HEK293 (cell line): ENCODE measurements around the gene ATP13A2.

Experiments
- CTCF ChIA-PET: fragments of 350-600 bp; formaldehyde crosslinking; extraction: SDS; loops from one replicate; lab custom pipeline; 2021; ENCODE audit warnings: antibody characterized with exemption; lab: Yijun Ruan, JAX
- POLR2A ChIA-PET: fragments of 300-600 bp; formaldehyde crosslinking; extraction: SDS; loops from one replicate; lab custom pipeline; 2020; ENCODE audit warnings: antibody characterized with exemption, inconsistent platforms; lab: Yijun Ruan, JAX
- H3K27ac ChIP-seq: fragments of 200-500 bp; sonication (Bioruptor generic); 2 replicates; pipeline ENCODE4 v1.5.1; 2014; ENCODE audit warnings: low read depth, low read length, control low read depth, inconsistent platforms; ENCODE audit errors: extremely low read depth
- H3K36me3 ChIP-seq, 2 experiments: fragments of 200-500 bp in 1 of 2; sonication (Bioruptor generic) in 1 of 2; 1 replicate in 1 of 2; 2 replicates in 1 of 2; pipeline ENCODE4 v1.5.1; 2014 to 2017; ENCODE audit warnings: inconsistent platforms in 2 of 2, low read length in 2 of 2; ENCODE audit not compliant: control insufficient read depth in 2 of 2, insufficient read depth in 1 of 2
- H3K4me1 ChIP-seq: fragments of 200-500 bp; sonication (Bioruptor generic); 2 replicates; pipeline ENCODE4 v1.5.1; 2014; ENCODE audit warnings: mild to moderate bottlenecking, low read length, inconsistent platforms; ENCODE audit not compliant: control insufficient read depth, insufficient read depth
- H3K4me3 ChIP-seq: 2 replicates; pipeline ENCODE4 v1.5.1; 2011; ENCODE audit warnings: low read depth, mild to moderate bottlenecking, control low read depth, low read length, moderate library complexity
- H3K9me3 ChIP-seq: fragments of 200-500 bp; sonication (Bioruptor generic); 2 replicates; pipeline ENCODE4 v1.5.1; 2014; ENCODE audit warnings: low read depth, low read length, inconsistent platforms; ENCODE audit not compliant: control insufficient read depth, insufficient read depth
- EGR2 ChIP-seq: fragments of 450-650 bp; formaldehyde crosslinking; IDR thresholded peaks from 2 replicates; pipeline ENCODE4 v1.5.1; 2016; ENCODE audit warnings: low read depth, missing biosample characterization, missing genetic modification characterization
- GFI1B ChIP-seq: fragments of 450-650 bp; formaldehyde crosslinking; IDR thresholded peaks from 2 replicates; pipeline ENCODE4 v1.5.1; 2016; ENCODE audit warnings: missing biosample characterization, missing genetic modification characterization
- GLI2 ChIP-seq: fragments of 450-650 bp; formaldehyde crosslinking; IDR thresholded peaks from 2 replicates; pipeline ENCODE4; 2017; ENCODE audit warnings: missing biosample characterization, missing genetic modification characterization, low read depth, borderline replicate concordance
- HOXD13 ChIP-seq: sonication (generic); formaldehyde crosslinking; IDR thresholded peaks from 2 replicates; pipeline ENCODE4 v1.8.0; 2022; ENCODE audit warnings: missing genetic modification reagents, borderline replicate concordance
- RBAK ChIP-seq: fragments of 450-650 bp; formaldehyde crosslinking; IDR thresholded peaks from 2 replicates; pipeline ENCODE4 v1.5.1; 2016; ENCODE audit warnings: missing biosample characterization, missing genetic modification characterization
- TCF7L2 ChIP-seq: IDR thresholded peaks from 2 replicates; pipeline ENCODE4 v1.6.1; 2011; ENCODE audit warnings: low read depth, mild to moderate bottlenecking, inconsistent platforms, low read length, moderate library complexity, borderline replicate concordance
- YY2 ChIP-seq: fragments of 450-650 bp; formaldehyde crosslinking; IDR thresholded peaks from 2 replicates; pipeline ENCODE4 v1.5.1; 2016; ENCODE audit warnings: missing biosample characterization, missing genetic modification characterization
- ZBTB20 ChIP-seq: fragments of 450-650 bp; formaldehyde crosslinking; IDR thresholded peaks from 2 replicates; pipeline ENCODE4 v1.5.1; 2016; ENCODE audit warnings: missing biosample characterization, missing genetic modification characterization
- ZFHX2 ChIP-seq: fragments of 450-650 bp; formaldehyde crosslinking; conservative IDR thresholded peaks from 2 replicates; pipeline ENCODE4 v1.5.1; 2016; ENCODE audit warnings: missing biosample characterization, missing genetic modification characterization
- ZFP3 ChIP-seq: fragments of 450-650 bp; formaldehyde crosslinking; IDR thresholded peaks from 2 replicates; pipeline ENCODE4 v1.5.1; 2016; ENCODE audit warnings: low read depth, missing biosample characterization, missing genetic modification characterization
- ZNF140 ChIP-seq: fragments of 450-650 bp; formaldehyde crosslinking; IDR thresholded peaks from 2 replicates; pipeline ENCODE4 v1.5.1; 2016; ENCODE audit warnings: missing biosample characterization, missing genetic modification characterization
- ZNF2 ChIP-seq: fragments of 450-650 bp; formaldehyde crosslinking; IDR thresholded peaks from 2 replicates; pipeline ENCODE4 v1.5.1; 2016; ENCODE audit warnings: missing biosample characterization, missing genetic modification characterization
- ZNF214 ChIP-seq: fragments of 450-650 bp; formaldehyde crosslinking; IDR thresholded peaks from 2 replicates; pipeline ENCODE4 v1.5.1; 2017; ENCODE audit warnings: missing biosample characterization, mild to moderate bottlenecking, missing genetic modification characterization, borderline replicate concordance
- ZNF221 ChIP-seq: fragments of 450-650 bp; formaldehyde crosslinking; IDR thresholded peaks from 2 replicates; pipeline ENCODE4 v1.5.1; 2017; ENCODE audit warnings: missing biosample characterization, missing genetic modification characterization, borderline replicate concordance
- ZNF24 ChIP-seq: fragments of 450-650 bp; formaldehyde crosslinking; IDR thresholded peaks from 2 replicates; pipeline ENCODE4 v1.5.1; 2016; ENCODE audit warnings: missing biosample characterization, missing genetic modification characterization
- ZNF350 ChIP-seq: fragments of 450-650 bp; formaldehyde crosslinking; IDR thresholded peaks from 2 replicates; pipeline ENCODE4 v1.5.0; 2017; ENCODE audit warnings: missing biosample characterization, mild to moderate bottlenecking, missing genetic modification characterization
- ZNF354C ChIP-seq: fragments of 450-650 bp; formaldehyde crosslinking; IDR thresholded peaks from 2 replicates; pipeline ENCODE4 v1.5.1; 2016; ENCODE audit warnings: missing biosample characterization, missing genetic modification characterization, low read depth, borderline replicate concordance
- ZNF404 ChIP-seq: fragments of 450-650 bp; formaldehyde crosslinking; IDR thresholded peaks from 2 replicates; pipeline ENCODE4 v1.5.1; 2017; ENCODE audit warnings: missing biosample characterization, missing genetic modification characterization
- ZNF423 ChIP-seq: fragments of 450-650 bp; formaldehyde crosslinking; IDR thresholded peaks from 2 replicates; pipeline ENCODE4 v1.5.1; 2016; ENCODE audit warnings: missing biosample characterization, missing genetic modification characterization
- ZNF514 ChIP-seq: fragments of 450-650 bp; formaldehyde crosslinking; IDR thresholded peaks from 2 replicates; pipeline ENCODE4 v1.5.1; 2016; ENCODE audit warnings: missing biosample characterization, missing genetic modification characterization
- ZNF585B ChIP-seq: fragments of 450-650 bp; formaldehyde crosslinking; IDR thresholded peaks from 2 replicates; pipeline ENCODE4 v1.5.1; 2016; ENCODE audit warnings: missing biosample characterization, missing genetic modification characterization
- ZNF600 ChIP-seq: fragments of 450-650 bp; formaldehyde crosslinking; IDR thresholded peaks from 2 replicates; pipeline ENCODE4 v1.5.1; 2016; ENCODE audit warnings: missing biosample characterization, missing genetic modification characterization
- ZNF654 ChIP-seq: fragments of 450-650 bp; formaldehyde crosslinking; IDR thresholded peaks from 2 replicates; pipeline ENCODE4 v1.5.1; 2016; ENCODE audit warnings: low read depth, missing biosample characterization, missing genetic modification characterization
- ZNF658 ChIP-seq: fragments of 450-650 bp; formaldehyde crosslinking; IDR thresholded peaks from 2 replicates; pipeline ENCODE4; 2016; ENCODE audit warnings: missing biosample characterization, missing genetic modification characterization
- ZNF707 ChIP-seq: fragments of 450-650 bp; formaldehyde crosslinking; IDR thresholded peaks from 2 replicates; pipeline ENCODE4 v1.5.1; 2016; ENCODE audit warnings: missing biosample characterization, missing genetic modification characterization
- ZNF747 ChIP-seq: fragments of 450-650 bp; formaldehyde crosslinking; IDR thresholded peaks from 2 replicates; pipeline ENCODE4 v1.5.1; 2016; ENCODE audit warnings: missing biosample characterization, missing genetic modification characterization
- ZXDB ChIP-seq: fragments of 450-650 bp; formaldehyde crosslinking; IDR thresholded peaks from 2 replicates; pipeline ENCODE4 v1.5.1; 2016; ENCODE audit warnings: missing biosample characterization, missing genetic modification characterization
- TF ChIP-seq, protein P1 (sequence below): fragments of 450-650 bp; formaldehyde crosslinking; IDR thresholded peaks from 2 replicates; pipeline ENCODE4 v1.5.1; 2017; ENCODE audit warnings: missing biosample characterization, missing genetic modification characterization
- TF ChIP-seq, protein P2 (sequence below): fragments of 450-650 bp; formaldehyde crosslinking; IDR thresholded peaks from 2 replicates; pipeline ENCODE4 v1.5.1; 2016; ENCODE audit warnings: missing biosample characterization, missing genetic modification characterization
- TF ChIP-seq, protein P3 (sequence below): fragments of 450-650 bp; formaldehyde crosslinking; IDR thresholded peaks from 2 replicates; pipeline ENCODE4; 2016; ENCODE audit warnings: missing biosample characterization, missing genetic modification characterization
- TF ChIP-seq, protein P4 (sequence below): fragments of 450-650 bp; formaldehyde crosslinking; IDR thresholded peaks from 2 replicates; pipeline ENCODE4 v1.5.1; 2016; ENCODE audit warnings: missing biosample characterization, missing genetic modification characterization
- TF ChIP-seq, protein P5 (sequence below): fragments of 450-650 bp; formaldehyde crosslinking; IDR thresholded peaks from 2 replicates; pipeline ENCODE4 v1.5.1; 2016; ENCODE audit warnings: missing biosample characterization, missing genetic modification characterization

The ATP13A2 gene

DNA sequence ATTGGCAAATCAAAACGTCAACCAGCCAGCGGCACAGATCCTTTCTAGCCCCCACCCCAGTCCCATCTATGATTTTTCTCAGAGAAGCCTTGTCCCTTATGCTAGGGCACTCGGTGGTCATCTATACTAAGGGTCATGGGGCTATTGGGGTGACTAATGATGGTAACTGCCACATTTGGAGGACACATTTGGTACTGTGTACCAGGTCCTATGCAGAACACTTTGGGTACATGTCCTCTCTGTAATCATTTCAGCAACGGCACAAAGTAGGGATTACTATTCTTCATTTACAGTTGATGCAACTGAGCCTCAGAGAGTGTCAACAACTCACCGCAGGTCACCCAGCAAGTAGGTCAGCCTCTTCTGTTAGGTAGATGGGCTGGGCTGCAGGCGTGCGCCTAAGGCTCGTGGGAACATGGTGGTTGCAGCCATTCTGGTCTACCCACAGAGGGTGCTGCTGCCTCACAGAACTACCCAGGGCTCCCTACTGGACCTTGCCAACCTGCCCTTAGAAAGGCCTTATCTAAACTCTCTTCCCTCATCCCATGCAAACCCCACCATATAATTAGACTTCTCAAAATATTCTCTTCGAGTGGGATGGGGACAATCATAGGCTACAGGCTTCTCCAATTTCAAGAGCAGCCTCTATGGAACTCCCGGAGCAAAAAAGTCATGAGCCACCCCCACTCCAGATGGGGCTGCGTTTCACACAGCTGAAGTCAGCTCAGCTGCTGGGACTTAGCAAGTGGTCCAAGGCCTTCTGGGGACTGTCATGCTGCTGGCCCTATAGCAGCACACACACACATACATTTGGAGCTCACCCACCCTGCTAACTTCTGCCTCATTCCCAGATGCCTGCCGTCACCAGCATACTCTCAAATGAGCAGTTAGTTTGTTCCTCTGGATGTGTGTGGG lies 47.9 kb upstream of the ATP13A2 start:
- Histone ChIP-seq H3K4me1 (no peaks in the 10 kb centered on the region), H3K36me3 (no peaks in the 10 kb centered on the region), H3K27ac (no peak overlapping the region), H3K9me3 (no peaks in the 10 kb centered on the region), H3K4me3 (no peak overlapping the region)
- CTCF ChIA-PET, result interaction anchor here (0.6 to 3.4 kb wide), 19 partner anchors 15 to 1880 kb away, joined by 3 to 17 read pairs (median 5); no protein-coding TSS in a partner anchor
- POLR2A ChIA-PET, result interaction anchor here (0.9 kb wide), 1 partner anchor 38 kb away, joined by 3 read pairs; no protein-coding TSS in a partner anchor
- TF ChIP-seq ZNF747 (tag by site-specific recombination) (no peak), ZNF24 (tag by site-specific recombination) (no peak), GLI2 (tag by site-specific recombination) (no peak), ZNF354C (no peak), ZNF658 (tag by site-specific recombination) (no peak), ZNF214 (tag by site-specific recombination) (no peak), ZXDB (tag by site-specific recombination) (no peak), ZNF654 (tag by site-specific recombination) (peak; percentile 80), TCF7L2 (no peak), RBAK (tag by site-specific recombination) (no peak), ZNF140 (tag by site-specific recombination) (no peak), ZNF404 (tag by site-specific recombination) (no peak), GFI1B (tag by site-specific recombination) (no peak), ZNF585B (tag by site-specific recombination) (no peak), ZNF221 (tag by site-specific recombination) (no peak), ZNF2 (tag by site-specific recombination) (0 out of 2 replicates have a peak, but pooled peaks have one; percentile 61), ZNF600 (tag by site-specific recombination) (peak; percentile 28; the same call in 1 of the 2 replicates), YY2 (tag by site-specific recombination) (no peak), ZNF707 (no peak), ZFP3 (no peak), ZNF423 (no peak), HOXD13 (no peak), ZFHX2 (peak; percentile 63), ZNF514 (tag by site-specific recombination) (no peak), ZBTB20 (tag by site-specific recombination) (no peak), ZNF350 (no peak), EGR2 (tag by site-specific recombination) (peak; percentile 74)
- TF ChIP-seq, protein P1, sequence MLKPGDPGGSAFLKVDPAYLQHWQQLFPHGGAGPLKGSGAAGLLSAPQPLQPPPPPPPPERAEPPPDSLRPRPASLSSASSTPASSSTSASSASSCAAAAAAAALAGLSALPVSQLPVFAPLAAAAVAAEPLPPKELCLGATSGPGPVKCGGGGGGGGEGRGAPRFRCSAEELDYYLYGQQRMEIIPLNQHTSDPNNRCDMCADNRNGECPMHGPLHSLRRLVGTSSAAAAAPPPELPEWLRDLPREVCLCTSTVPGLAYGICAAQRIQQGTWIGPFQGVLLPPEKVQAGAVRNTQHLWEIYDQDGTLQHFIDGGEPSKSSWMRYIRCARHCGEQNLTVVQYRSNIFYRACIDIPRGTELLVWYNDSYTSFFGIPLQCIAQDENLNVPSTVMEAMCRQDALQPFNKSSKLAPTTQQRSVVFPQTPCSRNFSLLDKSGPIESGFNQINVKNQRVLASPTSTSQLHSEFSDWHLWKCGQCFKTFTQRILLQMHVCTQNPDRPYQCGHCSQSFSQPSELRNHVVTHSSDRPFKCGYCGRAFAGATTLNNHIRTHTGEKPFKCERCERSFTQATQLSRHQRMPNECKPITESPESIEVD, result no peak
- TF ChIP-seq, protein P2, sequence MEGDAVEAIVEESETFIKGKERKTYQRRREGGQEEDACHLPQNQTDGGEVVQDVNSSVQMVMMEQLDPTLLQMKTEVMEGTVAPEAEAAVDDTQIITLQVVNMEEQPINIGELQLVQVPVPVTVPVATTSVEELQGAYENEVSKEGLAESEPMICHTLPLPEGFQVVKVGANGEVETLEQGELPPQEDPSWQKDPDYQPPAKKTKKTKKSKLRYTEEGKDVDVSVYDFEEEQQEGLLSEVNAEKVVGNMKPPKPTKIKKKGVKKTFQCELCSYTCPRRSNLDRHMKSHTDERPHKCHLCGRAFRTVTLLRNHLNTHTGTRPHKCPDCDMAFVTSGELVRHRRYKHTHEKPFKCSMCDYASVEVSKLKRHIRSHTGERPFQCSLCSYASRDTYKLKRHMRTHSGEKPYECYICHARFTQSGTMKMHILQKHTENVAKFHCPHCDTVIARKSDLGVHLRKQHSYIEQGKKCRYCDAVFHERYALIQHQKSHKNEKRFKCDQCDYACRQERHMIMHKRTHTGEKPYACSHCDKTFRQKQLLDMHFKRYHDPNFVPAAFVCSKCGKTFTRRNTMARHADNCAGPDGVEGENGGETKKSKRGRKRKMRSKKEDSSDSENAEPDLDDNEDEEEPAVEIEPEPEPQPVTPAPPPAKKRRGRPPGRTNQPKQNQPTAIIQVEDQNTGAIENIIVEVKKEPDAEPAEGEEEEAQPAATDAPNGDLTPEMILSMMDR (tag by site-specific recombination), result peak; percentile 85
- TF ChIP-seq, protein P3, sequence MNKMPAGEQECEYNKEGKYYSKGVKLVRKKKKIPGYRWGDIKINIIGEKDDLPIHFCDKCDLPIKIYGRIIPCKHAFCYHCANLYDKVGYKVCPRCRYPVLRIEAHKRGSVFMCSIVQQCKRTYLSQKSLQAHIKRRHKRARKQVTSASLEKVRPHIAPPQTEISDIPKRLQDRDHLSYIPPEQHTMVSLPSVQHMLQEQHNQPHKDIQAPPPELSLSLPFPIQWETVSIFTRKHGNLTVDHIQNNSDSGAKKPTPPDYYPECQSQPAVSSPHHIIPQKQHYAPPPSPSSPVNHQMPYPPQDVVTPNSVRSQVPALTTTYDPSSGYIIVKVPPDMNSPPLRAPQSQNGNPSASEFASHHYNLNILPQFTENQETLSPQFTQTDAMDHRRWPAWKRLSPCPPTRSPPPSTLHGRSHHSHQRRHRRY (tag by site-specific recombination), result no peak
- TF ChIP-seq, protein P4, sequence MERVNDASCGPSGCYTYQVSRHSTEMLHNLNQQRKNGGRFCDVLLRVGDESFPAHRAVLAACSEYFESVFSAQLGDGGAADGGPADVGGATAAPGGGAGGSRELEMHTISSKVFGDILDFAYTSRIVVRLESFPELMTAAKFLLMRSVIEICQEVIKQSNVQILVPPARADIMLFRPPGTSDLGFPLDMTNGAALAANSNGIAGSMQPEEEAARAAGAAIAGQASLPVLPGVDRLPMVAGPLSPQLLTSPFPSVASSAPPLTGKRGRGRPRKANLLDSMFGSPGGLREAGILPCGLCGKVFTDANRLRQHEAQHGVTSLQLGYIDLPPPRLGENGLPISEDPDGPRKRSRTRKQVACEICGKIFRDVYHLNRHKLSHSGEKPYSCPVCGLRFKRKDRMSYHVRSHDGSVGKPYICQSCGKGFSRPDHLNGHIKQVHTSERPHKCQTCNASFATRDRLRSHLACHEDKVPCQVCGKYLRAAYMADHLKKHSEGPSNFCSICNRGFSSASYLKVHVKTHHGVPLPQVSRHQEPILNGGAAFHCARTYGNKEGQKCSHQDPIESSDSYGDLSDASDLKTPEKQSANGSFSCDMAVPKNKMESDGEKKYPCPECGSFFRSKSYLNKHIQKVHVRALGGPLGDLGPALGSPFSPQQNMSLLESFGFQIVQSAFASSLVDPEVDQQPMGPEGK (tag by site-specific recombination), result no peak
- TF ChIP-seq, protein P5, sequence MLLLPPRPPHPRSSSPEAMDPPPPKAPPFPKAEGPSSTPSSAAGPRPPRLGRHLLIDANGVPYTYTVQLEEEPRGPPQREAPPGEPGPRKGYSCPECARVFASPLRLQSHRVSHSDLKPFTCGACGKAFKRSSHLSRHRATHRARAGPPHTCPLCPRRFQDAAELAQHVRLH (tag by site-specific recombination), result no peak
